ENCODE data around the gene NEGR1. TPM values are rescaled to one million over a fixed set of nuclear protein-coding genes. Genes with fewer than 3 reads are reported as not detected.

NEGR1 gene
- total and polyA plus RNA-seq, 2 experiments from 2014 or later: 0.57 to 0.94 TPM

DNA sequence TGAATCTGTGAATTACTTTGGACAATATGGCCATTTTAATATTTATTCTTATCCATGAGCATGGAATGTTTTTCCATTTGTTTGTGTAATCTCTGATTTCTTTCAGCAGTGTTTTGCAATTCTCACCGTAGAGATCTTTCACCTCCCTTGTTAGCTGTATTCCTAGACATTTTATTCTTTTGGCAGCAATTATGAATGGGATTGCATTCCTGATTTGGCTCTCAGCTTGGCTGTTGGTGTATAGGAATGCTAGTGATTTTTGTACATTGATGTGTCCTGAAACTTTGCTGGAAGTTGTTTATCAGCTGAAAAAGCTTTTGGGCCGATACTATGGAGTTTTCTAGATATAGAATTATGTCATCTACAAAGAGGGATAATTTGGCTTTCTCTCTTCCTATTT lies 44.2 kb upstream of the NEGR1 start (continued):
- TF ChIP-seq, protein P1, sequence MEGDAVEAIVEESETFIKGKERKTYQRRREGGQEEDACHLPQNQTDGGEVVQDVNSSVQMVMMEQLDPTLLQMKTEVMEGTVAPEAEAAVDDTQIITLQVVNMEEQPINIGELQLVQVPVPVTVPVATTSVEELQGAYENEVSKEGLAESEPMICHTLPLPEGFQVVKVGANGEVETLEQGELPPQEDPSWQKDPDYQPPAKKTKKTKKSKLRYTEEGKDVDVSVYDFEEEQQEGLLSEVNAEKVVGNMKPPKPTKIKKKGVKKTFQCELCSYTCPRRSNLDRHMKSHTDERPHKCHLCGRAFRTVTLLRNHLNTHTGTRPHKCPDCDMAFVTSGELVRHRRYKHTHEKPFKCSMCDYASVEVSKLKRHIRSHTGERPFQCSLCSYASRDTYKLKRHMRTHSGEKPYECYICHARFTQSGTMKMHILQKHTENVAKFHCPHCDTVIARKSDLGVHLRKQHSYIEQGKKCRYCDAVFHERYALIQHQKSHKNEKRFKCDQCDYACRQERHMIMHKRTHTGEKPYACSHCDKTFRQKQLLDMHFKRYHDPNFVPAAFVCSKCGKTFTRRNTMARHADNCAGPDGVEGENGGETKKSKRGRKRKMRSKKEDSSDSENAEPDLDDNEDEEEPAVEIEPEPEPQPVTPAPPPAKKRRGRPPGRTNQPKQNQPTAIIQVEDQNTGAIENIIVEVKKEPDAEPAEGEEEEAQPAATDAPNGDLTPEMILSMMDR (conservative IDR thresholded peaks at IDR 0.05; ENCODE audit: low read depth in 2 of 2): no peak
- no peak for TF ChIP-seq ZNF331 (CRISPR knock-in tag; IDR thresholded peaks at IDR 0.05; ENCODE audit: low read depth)
- TF ChIP-seq CREB1 (CRISPR knock-in tag; IDR thresholded peaks at IDR 0.05; ENCODE audit: low read depth): no peak
- no peak for TF ChIP-seq ETS1 (IDR thresholded peaks at IDR 0.05)

DNA sequence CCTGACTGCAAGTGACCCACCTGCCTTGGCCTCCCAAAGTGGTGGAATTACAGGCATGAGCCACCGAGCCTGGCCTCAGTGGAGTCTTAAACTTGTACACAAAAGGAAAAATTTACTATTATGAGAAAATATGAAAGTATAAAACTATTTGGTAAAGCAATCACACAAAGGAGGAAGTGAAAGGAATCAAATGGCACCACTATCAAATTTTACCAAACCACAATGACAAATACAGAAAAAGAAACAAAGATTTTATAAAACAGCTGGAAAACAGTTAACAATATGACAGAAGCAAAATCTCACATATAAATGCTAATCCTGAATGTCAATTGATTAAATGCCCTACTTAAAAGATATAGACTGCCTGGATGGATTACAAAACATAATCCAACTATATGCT lies 42.1 kb upstream of the NEGR1 start:
- Mint-ChIP-seq H3K27me3 (ENCODE audit: insufficient read depth, low read depth, poor library complexity) (no peaks in the 10 kb centered on the region), H3K36me3 (ENCODE audit: low read depth) (no peaks in the 10 kb centered on the region), H3K27ac (no peak overlapping the region), H3K4me1 (no peaks in the 10 kb centered on the region), H3K9me3 (no peaks in the 10 kb centered on the region), H3K4me3 (no peak overlapping the region)
- Histone ChIP-seq H3K4me1 (ENCODE audit: insufficient read depth) (no peaks in the 10 kb centered on the region), H3K36me3 (ENCODE audit: insufficient read depth) (no peaks in the 10 kb centered on the region), H3K4me3 (no peak overlapping the region), H3K9me2 (ENCODE audit: insufficient read depth) (no peaks in the 10 kb centered on the region), H3K79me2 (replicated peaks; ENCODE audit: insufficient read depth) (no peaks in the 10 kb centered on the region), H3K27me3 (ENCODE audit: insufficient read depth) (no peaks in the 10 kb centered on the region), H3F3A (replicated peaks; ENCODE audit: low read depth) (no peaks in the 10 kb centered on the region), H4K20me1 (replicated peaks; ENCODE audit: insufficient read depth) (no peaks in the 10 kb centered on the region), H3K27ac (ENCODE audit: low read depth) (no peak overlapping the region), H3K4me2 (no peak overlapping the region), H2AFZ (no peak overlapping the region)
- ATAC-seq: no peak
- DNase-seq (ENCODE audit: low spot score): no peak
- TF ChIP-seq REST (IDR thresholded peaks at IDR 0.05; ENCODE audit: unreplicated experiment) (no peak), ZNF331 (CRISPR knock-in tag; IDR thresholded peaks at IDR 0.05; ENCODE audit: low read depth) (no peak), JUNB (IDR thresholded peaks at IDR 0.05; ENCODE audit: unreplicated experiment) (no peak), ETS1 (IDR thresholded peaks at IDR 0.05) (no peak), EZH2 (IDR thresholded peaks at IDR 0.05; ENCODE audit: low read depth, unreplicated experiment) (no peak)
- TF ChIP-seq, protein P2, sequence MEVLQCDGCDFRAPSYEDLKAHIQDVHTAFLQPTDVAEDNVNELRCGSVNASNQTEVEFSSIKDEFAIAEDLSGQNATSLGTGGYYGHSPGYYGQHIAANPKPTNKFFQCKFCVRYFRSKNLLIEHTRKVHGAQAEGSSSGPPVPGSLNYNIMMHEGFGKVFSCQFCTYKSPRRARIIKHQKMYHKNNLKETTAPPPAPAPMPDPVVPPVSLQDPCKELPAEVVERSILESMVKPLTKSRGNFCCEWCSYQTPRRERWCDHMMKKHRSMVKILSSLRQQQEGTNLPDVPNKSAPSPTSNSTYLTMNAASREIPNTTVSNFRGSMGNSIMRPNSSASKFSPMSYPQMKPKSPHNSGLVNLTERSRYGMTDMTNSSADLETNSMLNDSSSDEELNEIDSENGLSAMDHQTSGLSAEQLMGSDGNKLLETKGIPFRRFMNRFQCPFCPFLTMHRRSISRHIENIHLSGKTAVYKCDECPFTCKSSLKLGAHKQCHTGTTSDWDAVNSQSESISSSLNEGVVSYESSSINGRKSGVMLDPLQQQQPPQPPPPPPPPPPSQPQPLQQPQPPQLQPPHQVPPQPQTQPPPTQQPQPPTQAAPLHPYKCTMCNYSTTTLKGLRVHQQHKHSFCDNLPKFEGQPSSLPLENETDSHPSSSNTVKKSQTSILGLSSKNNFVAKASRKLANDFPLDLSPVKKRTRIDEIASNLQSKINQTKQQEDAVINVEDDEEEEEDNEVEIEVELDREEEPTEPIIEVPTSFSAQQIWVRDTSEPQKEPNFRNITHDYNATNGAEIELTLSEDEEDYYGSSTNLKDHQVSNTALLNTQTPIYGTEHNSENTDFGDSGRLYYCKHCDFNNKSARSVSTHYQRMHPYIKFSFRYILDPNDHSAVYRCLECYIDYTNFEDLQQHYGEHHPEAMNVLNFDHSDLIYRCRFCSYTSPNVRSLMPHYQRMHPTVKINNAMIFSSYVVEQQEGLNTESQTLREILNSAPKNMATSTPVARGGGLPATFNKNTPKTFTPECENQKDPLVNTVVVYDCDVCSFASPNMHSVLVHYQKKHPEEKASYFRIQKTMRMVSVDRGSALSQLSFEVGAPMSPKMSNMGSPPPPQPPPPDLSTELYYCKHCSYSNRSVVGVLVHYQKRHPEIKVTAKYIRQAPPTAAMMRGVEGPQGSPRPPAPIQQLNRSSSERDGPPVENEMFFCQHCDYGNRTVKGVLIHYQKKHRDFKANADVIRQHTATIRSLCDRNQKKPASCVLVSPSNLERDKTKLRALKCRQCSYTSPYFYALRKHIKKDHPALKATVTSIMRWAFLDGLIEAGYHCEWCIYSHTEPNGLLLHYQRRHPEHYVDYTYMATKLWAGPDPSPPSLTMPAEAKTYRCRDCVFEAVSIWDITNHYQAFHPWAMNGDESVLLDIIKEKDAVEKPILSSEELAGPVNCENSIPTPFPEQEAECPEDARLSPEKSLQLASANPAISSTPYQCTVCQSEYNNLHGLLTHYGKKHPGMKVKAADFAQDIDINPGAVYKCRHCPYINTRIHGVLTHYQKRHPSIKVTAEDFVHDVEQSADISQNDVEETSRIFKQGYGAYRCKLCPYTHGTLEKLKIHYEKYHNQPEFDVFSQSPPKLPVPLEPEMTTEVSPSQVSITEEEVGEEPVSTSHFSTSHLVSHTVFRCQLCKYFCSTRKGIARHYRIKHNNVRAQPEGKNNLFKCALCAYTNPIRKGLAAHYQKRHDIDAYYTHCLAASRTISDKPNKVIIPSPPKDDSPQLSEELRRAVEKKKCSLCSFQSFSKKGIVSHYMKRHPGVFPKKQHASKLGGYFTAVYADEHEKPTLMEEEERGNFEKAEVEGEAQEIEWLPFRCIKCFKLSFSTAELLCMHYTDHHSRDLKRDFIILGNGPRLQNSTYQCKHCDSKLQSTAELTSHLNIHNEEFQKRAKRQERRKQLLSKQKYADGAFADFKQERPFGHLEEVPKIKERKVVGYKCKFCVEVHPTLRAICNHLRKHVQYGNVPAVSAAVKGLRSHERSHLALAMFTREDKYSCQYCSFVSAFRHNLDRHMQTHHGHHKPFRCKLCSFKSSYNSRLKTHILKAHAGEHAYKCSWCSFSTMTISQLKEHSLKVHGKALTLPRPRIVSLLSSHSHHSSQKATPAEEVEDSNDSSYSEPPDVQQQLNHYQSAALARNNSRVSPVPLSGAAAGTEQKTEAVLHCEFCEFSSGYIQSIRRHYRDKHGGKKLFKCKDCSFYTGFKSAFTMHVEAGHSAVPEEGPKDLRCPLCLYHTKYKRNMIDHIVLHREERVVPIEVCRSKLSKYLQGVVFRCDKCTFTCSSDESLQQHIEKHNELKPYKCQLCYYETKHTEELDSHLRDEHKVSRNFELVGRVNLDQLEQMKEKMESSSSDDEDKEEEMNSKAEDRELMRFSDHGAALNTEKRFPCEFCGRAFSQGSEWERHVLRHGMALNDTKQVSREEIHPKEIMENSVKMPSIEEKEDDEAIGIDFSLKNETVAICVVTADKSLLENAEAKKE (CRISPR knock-in tag; IDR thresholded peaks at IDR 0.05): no peak
- TF ChIP-seq, protein P1 (conservative IDR thresholded peaks at IDR 0.05; ENCODE audit: low read depth in 2 of 2): no peak

Measured in GM23338 (cell line).